Activated CD8-positive, alpha-beta memory T cell treated with anti-CD3 and anti-CD28 coated beads, Interleukin-2, amount 50 U/mL, for 4 hours (primary cell): ENCODE data around the gene LYAR.

Experiments
- DNase-seq: peaks from one replicate; pipeline ENCODE4 v3.0.0-alpha.2; 2020

Gene LYAR

GRCh38 chr4:4315461-4316149 lies 25.7 kb upstream of the LYAR start:
- DNase-seq, result no peak

DNA sequence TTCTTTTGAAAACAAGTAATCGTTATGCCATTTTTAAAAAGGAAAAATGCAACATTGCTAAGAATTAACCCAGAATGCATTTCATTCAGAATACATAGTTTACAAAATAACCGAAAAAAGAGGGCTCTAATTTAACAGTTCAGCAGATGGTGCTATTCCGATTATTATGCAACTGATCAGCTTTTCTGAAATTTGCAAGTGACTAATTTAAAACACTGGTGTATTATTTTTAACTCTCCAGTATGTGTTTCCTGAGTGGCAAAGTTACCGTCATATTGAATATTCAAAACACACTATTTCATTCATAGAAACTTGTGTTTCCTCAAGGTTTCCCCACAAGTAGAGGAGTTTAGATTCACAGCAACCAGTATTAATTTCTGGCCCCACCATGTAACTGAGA lies 21.2 kb upstream of the LYAR start:
- no peak for DNase-seq

- no peak for DNase-seq
Measured at GRCh38 chr4:4308800-4309441, 19.0 kb upstream of the LYAR start.

DNA sequence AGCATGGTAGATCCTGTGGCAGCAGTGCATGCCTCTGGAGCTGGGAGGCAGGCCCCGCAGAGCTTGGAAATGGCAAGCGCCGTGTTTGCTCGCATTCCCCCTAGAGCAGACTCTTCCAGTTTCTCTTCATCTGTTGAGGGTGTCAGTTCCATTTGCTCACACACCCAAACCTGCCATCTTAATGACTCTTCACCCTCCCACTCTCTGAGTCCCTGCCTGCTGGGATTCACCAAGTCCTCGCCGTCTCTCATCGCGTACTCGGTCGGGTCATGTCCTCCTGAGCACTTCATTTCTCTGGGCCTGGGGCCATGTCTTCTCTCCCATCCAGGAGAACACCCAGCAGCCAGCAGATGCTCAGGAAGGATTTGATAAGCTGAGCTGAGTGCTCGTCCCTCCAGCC lies 17.0 kb upstream of the LYAR start:
- DNase-seq, result no peak

DNA sequence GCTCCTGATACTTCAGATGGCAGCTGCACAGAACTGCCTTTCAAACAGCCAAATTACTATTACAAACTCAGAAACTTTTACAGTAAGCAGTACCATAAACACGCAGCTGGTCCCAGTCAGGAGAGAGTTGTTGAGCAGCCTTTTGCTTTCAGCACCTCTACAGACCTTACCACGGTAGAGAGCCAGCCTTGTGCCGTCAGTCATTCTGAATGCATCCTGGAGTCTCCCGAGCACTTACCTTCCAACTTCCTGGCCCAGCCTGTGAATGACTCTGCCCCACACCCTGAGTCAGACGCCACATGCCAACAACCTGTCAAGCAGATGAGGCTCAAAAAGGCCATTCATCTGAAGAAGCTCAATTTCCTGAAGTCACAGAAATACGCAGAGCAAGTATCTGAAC lies 12.5 kb upstream of the LYAR start:
- DNase-seq, result no peak

DNA sequence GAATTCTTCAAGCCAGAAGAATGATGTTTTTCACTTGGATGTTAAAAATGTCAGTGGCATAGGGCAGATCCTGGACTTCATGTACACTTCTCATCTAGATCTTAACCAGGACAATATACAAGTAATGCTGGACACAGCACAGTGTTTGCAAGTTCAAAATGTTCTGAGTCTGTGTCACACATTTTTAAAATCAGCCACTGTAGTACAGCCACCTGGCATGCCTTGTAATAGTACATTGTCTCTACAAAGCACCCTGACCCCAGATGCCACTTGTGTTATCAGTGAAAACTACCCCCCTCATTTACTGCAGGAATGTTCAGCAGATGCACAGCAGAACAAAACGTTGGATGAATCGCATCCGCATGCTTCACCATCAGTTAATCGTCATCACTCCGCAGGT lies 12.0 kb upstream of the LYAR start:
- DNase-seq, result no peak

DNA sequence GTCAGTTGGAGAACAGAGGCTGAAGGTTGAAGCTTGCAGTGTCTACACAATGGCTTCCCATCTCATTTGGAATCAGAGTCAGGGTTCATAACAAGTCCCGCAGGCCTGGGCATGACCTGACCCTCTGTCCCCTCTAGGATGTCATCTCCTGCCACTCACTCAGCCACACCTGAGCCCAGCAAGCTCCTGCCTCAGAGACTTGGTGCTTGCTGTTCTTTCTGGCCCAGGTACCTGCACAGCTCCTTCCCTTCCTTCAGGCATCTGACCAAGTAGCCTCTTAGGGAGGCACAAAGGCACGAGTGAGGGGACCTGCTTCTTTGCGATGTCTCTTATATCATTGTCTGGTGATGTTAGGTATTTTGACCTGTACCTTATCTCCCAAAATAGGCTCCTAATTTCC lies 9.1 kb upstream of the LYAR start:
- DNase-seq, result no peak

- no peak for DNase-seq
Measured at GRCh38 chr4:4296283-4296846, 6.4 kb upstream of the LYAR start.

DNA sequence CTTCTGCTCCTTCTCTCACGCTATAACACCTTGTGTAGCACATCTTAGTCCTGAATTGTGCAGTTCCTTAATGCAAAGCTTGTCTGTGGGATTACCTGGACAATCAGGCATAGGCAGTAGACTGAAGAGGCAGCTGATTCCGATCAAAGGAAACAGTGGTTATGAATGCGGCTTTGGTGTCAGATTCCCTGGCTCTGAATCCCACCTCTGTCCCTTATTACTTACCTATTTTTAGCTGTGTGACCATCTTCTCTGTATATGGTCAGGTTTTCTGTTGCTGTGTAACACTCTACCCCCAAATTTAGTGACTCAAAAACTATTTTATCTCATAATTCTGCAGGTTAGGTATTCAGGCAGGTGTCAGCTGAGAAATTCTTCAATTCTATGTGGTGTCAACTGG lies 3.3 kb upstream of the LYAR start:
- no peak for DNase-seq

GRCh38 chr4:4289597-4289940 lies 385 bp downstream of the LYAR start:
- DNase-seq, result no peak

- no peak for DNase-seq
Measured at GRCh38 chr4:4289055-4289454, 899 bp downstream of the LYAR start.

DNA sequence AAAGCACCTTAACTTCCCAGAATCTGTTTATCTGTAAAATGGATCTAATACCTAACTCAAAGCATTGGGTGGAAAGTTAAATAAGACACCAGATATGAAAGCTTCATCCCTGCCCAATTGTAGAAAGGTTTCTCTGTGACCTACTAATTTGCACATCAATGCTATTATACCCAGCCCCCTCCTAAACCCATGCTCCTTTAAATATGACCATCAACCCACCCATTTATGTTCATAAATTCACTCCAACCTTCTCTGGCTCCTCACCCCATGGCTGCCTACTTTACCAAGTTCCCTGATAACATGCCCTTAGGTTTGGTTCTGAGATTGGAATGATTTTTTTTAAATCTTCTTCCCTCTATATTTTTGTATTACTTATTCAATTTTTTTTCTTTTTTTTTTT lies 1.9 kb downstream of the LYAR start:
- no peak for DNase-seq

GRCh38 chr4:4284827-4285618 lies 4.9 kb downstream of the LYAR start:
- DNase-seq, result no peak

GRCh38 chr4:4281787-4282186 lies 8.2 kb downstream of the LYAR start:
- no peak for DNase-seq

- no peak for DNase-seq
Measured at GRCh38 chr4:4277531-4277930, 12.4 kb downstream of the LYAR start.

- no peak for DNase-seq
Measured at GRCh38 chr4:4274226-4274625, 15.7 kb downstream of the LYAR start.

DNA sequence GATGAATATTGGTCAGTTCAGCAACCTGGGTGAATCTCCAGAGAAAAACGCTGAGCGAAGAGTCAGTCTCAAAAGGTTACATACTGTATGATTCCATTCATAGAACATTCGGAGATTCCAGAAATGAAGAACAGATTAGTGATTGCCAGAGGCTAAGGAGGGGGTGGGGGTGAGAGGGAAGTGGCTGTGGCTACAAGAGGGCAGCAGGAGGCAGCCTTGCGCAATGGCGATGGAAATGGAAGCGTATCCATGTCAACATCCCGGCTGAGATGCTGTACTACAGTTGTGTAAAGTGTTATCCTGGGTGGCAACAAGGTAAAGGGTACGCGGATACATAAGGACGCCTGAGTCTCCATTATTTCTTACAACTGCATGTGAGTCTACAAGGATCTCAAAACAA lies 18.0 kb downstream of the LYAR start:
- no peak for DNase-seq

GRCh38 chr4:4270529-4270928 lies 19.4 kb downstream of the LYAR start:
- no peak for DNase-seq

- DNase-seq, result peak; percentile 24
Measured at GRCh38 chr4:4269856-4270255, 20.1 kb downstream of the LYAR start.

- peak; percentile 30 for DNase-seq
Measured at GRCh38 chr4:4269331-4269731, 20.6 kb downstream of the LYAR start.

- DNase-seq, result no peak
Measured at GRCh38 chr4:4268776-4269175, 21.2 kb downstream of the LYAR start.

DNA sequence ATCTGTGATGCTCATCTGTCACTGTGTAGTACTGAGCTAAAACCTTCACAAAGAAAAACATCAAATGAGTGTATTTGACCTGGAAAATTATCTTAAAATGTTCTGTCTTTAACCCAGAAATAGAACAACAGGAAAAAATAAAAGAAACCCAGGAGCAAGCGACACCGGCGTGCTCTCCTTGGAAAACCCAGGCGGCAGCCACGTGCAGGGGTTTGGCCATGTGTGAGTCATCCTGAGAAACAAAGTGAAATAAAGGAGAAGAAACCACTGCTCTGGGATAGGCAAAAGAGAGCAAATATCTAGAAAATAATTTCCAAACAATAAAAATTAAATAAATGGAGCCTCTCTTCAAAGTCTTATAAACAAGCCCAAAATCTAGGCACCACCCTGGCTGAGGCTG lies 22.0 kb downstream of the LYAR start:
- DNase-seq, result no peak

DNA sequence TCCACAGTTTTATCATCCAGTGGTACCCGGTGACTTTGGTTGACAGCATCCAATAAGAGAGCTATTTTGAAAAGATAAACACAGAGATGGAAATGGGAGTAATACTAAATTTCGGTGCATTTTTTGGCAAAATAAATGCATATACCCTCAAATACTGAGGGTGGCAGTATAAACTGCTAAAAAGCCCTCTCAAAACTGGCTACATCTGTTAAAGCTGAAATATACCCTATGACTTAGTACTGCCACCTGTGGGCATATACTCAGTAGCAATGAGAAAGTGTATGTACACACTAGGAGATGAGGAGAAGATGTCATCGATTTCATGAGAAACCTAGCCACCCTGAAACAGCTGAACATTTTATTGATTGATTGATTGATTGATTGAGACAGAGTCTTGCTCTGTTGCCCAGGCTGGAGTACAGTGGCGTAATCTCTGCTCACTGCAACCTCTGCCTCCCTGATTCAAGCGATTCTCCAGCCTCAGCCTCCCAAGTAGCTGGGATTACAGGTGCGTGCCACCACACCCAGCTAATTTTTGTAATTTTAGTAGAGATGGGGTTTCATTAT lies 29.7 kb downstream of the LYAR start:
- DNase-seq, result no peak
